Heart left ventricle (tissue), 16 donors: ENCODE measurements around the gene PIGC. TPM values are rescaled to one million over a fixed set of nuclear protein-coding genes. Genes with fewer than 3 reads are reported as not detected.

ENCODE experiments used
- ATAC-seq, 4 donors: fragments of 200-7000 bp; cut with Tn5 transposase; one replicate each; pipeline ENCODE4 v1.9.1; 2020 to 2022; ENCODE audit warnings: moderate library complexity in 4 of 4, mild to moderate bottlenecking in 3 of 4, moderate number of reproducible peaks in 1 of 4
- DNase-seq, 5 donors: peaks; one replicate each; pipeline ENCODE4 v3.0.0-alpha.2; 2020
- H3K27ac ChIP-seq, 12 donors: fragments of 200-600 bp; sonication (generic) in 4 of 12; one replicate each; pipeline versions ENCODE4 v1.5.0 to v1.8.0; 2016 to 2022; ENCODE audit warnings: mild to moderate bottlenecking in 2 of 12
- H3K27me3 ChIP-seq, 9 donors: fragments of 200-600 bp; sonication (generic) in 2 of 9; one replicate each; pipeline versions ENCODE4 v1.5.1 to v1.8.0; 2016 to 2022; ENCODE audit warnings: mild to moderate bottlenecking in 3 of 9
- H3K36me3 ChIP-seq, 9 donors: fragments of 200-600 bp; sonication (generic) in 2 of 9; one replicate each; pipeline versions ENCODE4 v1.5.0 to v1.8.0; 2018 to 2022; ENCODE audit warnings: mild to moderate bottlenecking in 2 of 9
- H3K4me1 ChIP-seq, 12 donors: fragments of 200-600 bp; sonication (generic) in 4 of 12; one replicate each; pipeline versions ENCODE4 v1.5.0 to v1.8.0; 2016 to 2022; ENCODE audit warnings: mild to moderate bottlenecking in 3 of 12
- H3K4me3 ChIP-seq, 12 donors: fragments of 200-600 bp; sonication (generic) in 4 of 12; one replicate each; pipeline versions ENCODE4 v1.5.0 to v1.8.0; 2017 to 2022; ENCODE audit warnings: mild to moderate bottlenecking in 9 of 12, moderate library complexity in 4 of 12
- H3K9me3 ChIP-seq, 12 donors: fragments of 200-600 bp; sonication (generic) in 4 of 12; one replicate each; pipeline versions ENCODE4 v1.5.0 to v1.8.0; 2016 to 2022; ENCODE audit warnings: mild to moderate bottlenecking in 1 of 12
- CTCF ChIP-seq, 12 donors: fragments of 200-600 bp; sonication (generic) in 4 of 12; IDR thresholded peaks; one replicate each; pipeline versions ENCODE4 v1.5.0 to v1.8.0; 2018 to 2022; ENCODE audit warnings: antibody characterized with exemption in 12 of 12, mild to moderate bottlenecking in 5 of 12
- POLR2A ChIP-seq, 2 donors: fragments of 450-650 bp; IDR thresholded peaks; one replicate each; pipeline ENCODE4 v1.6.1; 2017; ENCODE audit warnings: antibody characterized with exemption in 2 of 2, mild to moderate bottlenecking in 2 of 2, moderate library complexity in 2 of 2
- WGBS, 4 donors: extraction: QIAGEN DNeasy Blood & Tissue Kit in 2 of 4; methylation state at CpG; one replicate each; pipeline versions ENCODE4 v1.1.5 to v1.1.7; 2013 to 2018; 5-methylcytosine and 5-hydroxymethylcytosine counted together
- intact Hi-C, 10 donors: fragments of 100-400 bp; cut with DNase I; formaldehyde crosslinking; loops; one replicate each; pipeline versions ENCODE4 v1.11.1 to v1.14.2; 2022
- polyA plus RNA-seq, 2 donors: library from polyadenylated mRNA; stranded (reverse); fragments of 200-250 nt; gene quantifications; one replicate each; pipeline ENCODE4 v1.2.3, GENCODE V29; 2013
- total RNA-seq, 9 donors: library from RNA; depleted of rRNA in 2 of 9; stranded (reverse); fragments of >200 nt in 2 of 9; fragmentation: NEBNext Ultra II Directional in 3 of 9; extraction: Animal tissue kit (Norgen Biotek cat#: 25700) in 3 of 9; gene quantifications; one replicate each; pipeline versions ENCODE4 v1.1.0 to v1.2.4, GENCODE V29; 2016 to 2023
- donor health status: ischemic (EF 13 %, LVEDD 7.1; RV severe dilation, severe dysfunction).
- donor health status: healthy with polysubstance abuse.
- donor health status: DM: no; HTN: yes; CAD: no.
- donor health status: DM: no; HTN: no; CAD: no.
- donor health status: ischemic (EF 25% LVEDD 6.9; RV normal size, moderate dysfunction).
- donor health status: ischemic (EF 25% LVEDD 5.7; RV mildly dilated, moderate dysfunction).
- donor health status: healthy.
- donor health status: DM: yes; HTN: yes; CAD: no.
- donor health status: ischemic (EF 35%, LVEDD 5.7; RV mildly dilated, moderate dysfunction).
- donor health status: nonischemic (EF 11% LVEDD 7.7; RV severe dilation, severe dysfunction).
- donor health status: DM: yes; HTN: yes; CAD: no.
- donor health status: PGD.
- donor health status: ischemic (EF 29% LVEDD 5.4; RV normal size, mild dysfunction).
- donor health status: nonischemic (EF 23%, LVEDD 6.1; RV moderate dilation, normal function).

Gene PIGC
- total and polyA plus RNA-seq, 11 donors, result 12.3 to 22.9 (median 15.7) TPM

- TF ChIP-seq POLR2A (IDR thresholded peaks at IDR 0.05), result no peak
- TF ChIP-seq CTCF (IDR thresholded peaks at IDR 0.05), result peak; percentile 42 to 82 (median 67)
Observed at GRCh38 chr1:172429331-172430127, 14.3 kb downstream of the PIGC start.

GRCh38 chr1:172427191-172427590, 16.7 kb downstream of the PIGC start:
- intact Hi-C loops, result loop anchor here in 4 of 10 donors (5.0 kb wide), 2 partner anchors 420 to 425 kb away; no protein-coding TSS in a partner anchor
- Histone ChIP-seq H3K27ac (peak overlapping the region in 1 of 12 donors; percentile 21), H3K36me3 (no peaks in the 10 kb centered on the region), H3K4me1 (peaks cover 0 to 12% (median 0%) of the 10 kb centered on the region in 12 donors), H3K4me3 (no peak overlapping the region), H3K27me3 (no peaks in the 10 kb centered on the region), H3K9me3 (no peaks in the 10 kb centered on the region)
- TF ChIP-seq POLR2A (IDR thresholded peaks at IDR 0.05) (no peak), CTCF (IDR thresholded peaks at IDR 0.05) (no peak)
- WGBS, 4 donors, result 94 to 98% (median 98%) methylated on average over 2 of the region's 2 CpGs
- DNase-seq, result no peak
- ATAC-seq, result no peak

More at GRCh38 chr1:172429331-172430127, 14.3 kb downstream of the PIGC start:
- ATAC-seq (peak in 3 of 4 donors; percentile 45 to 54 (median 52)), DNase-seq (peak in 1 of 5 donors; percentile 13)
- peaks cover 0 to 12% (median 0%) of the 10 kb centered on the region in 12 donors for H3K4me1 ChIP-seq
- H3K36me3 ChIP-seq, result no peaks in the 10 kb centered on the region
- H3K27ac ChIP-seq, result no peak overlapping the region
- intact Hi-C loops, result loop anchor here in 4 of 10 donors (5.0 kb wide), 2 partner anchors 422 to 427 kb away; no protein-coding TSS in a partner anchor
- no peaks in the 10 kb centered on the region for H3K27me3 ChIP-seq
- H3K4me3 ChIP-seq, result no peak overlapping the region
- WGBS, 4 donors, result 89 to 95% (median 92%) methylated on average over 1 of the region's 1 CpG
- H3K9me3 ChIP-seq, result peaks cover 0 to 6% (median 0%) of the 10 kb centered on the region in 12 donors

- Histone ChIP-seq H3K27ac (no peak overlapping the region), H3K9me3 (no peaks in the 10 kb centered on the region), H3K4me1 (peaks cover 0 to 16% (median 0%) of the 10 kb centered on the region in 12 donors), H3K27me3 (no peaks in the 10 kb centered on the region), H3K36me3 (no peaks in the 10 kb centered on the region), H3K4me3 (no peak overlapping the region)
- 90 to 93% (median 91%) methylated on average over 3 of the region's 3 CpGs for WGBS, 4 donors
- intact Hi-C loops, result loop anchor here in 4 of 10 donors (5.0 kb wide), 2 partner anchors 418 to 423 kb away; no protein-coding TSS in a partner anchor
- ATAC-seq (no peak), DNase-seq (no peak)
- no peak for TF ChIP-seq POLR2A (IDR thresholded peaks at IDR 0.05)
- TF ChIP-seq CTCF (IDR thresholded peaks at IDR 0.05), result no peak
Observed at GRCh38 chr1:172425339-172425738, 18.5 kb downstream of the PIGC start.

GRCh38 chr1:172423336-172423735, 20.5 kb downstream of the PIGC start:
- DNase-seq, result no peak
- TF ChIP-seq POLR2A (IDR thresholded peaks at IDR 0.05), result no peak
- intact Hi-C loops, result no loop called here
- 96 to 100% (median 98%) methylated on average over 2 of the region's 2 CpGs for WGBS, 4 donors
- Histone ChIP-seq H3K9me3 (no peaks in the 10 kb centered on the region), H3K4me1 (peaks cover 0 to 16% (median 0%) of the 10 kb centered on the region in 12 donors), H3K27me3 (no peaks in the 10 kb centered on the region), H3K4me3 (no peak overlapping the region), H3K36me3 (no peaks in the 10 kb centered on the region), H3K27ac (no peak overlapping the region)
- no peak for ATAC-seq
